ENCODE data around the gene SLC1A6.

- TF ChIP-seq EZH2 (IDR thresholded peaks at IDR 0.05; ENCODE audit: borderline replicate concordance, insufficient read depth, low read depth, low read length, poor library complexity, severe bottlenecking), result no peak
- TF ChIP-seq CTCF (IDR thresholded peaks at IDR 0.05), result no peak
These were observed 8.2 kb downstream of the SLC1A6 start for GRCh38 chr19:14971474-14971873.
